ENCODE data around the gene CTDSPL2. TPM values are rescaled to one million over a fixed set of nuclear protein-coding genes. Genes with fewer than 3 reads are reported as not detected.

The CTDSPL2 gene
- total RNA-seq, 3 donors from 2014 or later: 48.3 to 101 (median 77.0) TPM

DNA sequence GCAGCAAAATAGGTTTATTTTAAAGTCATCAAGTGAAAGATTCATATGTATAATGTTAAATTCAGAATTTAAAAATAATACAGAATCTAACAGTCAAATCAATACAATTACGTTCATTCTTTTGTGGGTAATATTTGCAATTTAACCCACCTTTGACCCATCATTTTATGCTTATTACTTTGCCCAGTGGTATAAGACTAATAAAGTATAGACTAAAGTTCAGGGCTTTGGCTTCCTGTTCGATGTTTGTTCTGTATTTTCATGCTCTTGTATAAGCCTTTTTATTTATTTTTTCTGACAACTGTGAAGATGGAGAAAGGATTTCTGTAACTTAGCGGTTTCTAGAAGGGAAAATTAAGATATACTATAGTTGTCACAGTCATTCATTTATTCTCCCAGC is 65.2 kb downstream of the CTDSPL2 start:
- H3K9me3 ChIP-seq: no peaks in the 10 kb centered on the region
- H3K36me3 ChIP-seq: no peaks in the 10 kb centered on the region
- no peak for TF ChIP-seq POLR2A (IDR thresholded peaks at IDR 0.05)
- no peak for TF ChIP-seq CTCF (IDR thresholded peaks at IDR 0.05)
- no peak for TF ChIP-seq POLR2AphosphoS5 (IDR thresholded peaks at IDR 0.05)
- no peaks in the 10 kb centered on the region for H3K4me1 ChIP-seq
- H3K27me3 ChIP-seq: no peaks in the 10 kb centered on the region
- intact Hi-C loops (cut with DNase I; ENCODE audit: low total_unique reads): no loop called here
- no peak for DNase-seq (ENCODE audit: low spot score in 2 of 2)
- no peak overlapping the region for H3K4me3 ChIP-seq
- no peak overlapping the region for H3K27ac ChIP-seq

DNA sequence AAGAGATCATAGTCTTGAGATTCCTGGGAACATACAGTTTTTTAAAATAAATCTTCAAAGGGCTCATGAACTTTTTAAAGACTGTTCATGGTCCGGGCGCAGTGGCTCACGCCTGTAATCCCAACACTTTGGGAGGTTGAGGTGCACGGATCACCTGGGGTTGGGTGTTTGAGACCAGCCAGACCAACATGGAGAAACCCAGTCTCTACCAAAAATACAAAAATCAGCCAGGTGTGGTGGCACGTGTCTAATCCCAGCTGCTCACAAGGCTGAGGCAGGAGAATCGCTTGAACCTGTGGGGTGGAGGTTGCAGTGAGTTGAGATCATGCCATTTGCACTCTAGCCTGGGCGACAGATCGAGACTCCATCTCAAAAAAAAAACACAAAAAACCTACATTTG is 68.1 kb downstream of the CTDSPL2 start:
- intact Hi-C loops (cut with DNase I; ENCODE audit: low total_unique reads): no loop called here
- H3K4me3 ChIP-seq: no peak overlapping the region

DNA sequence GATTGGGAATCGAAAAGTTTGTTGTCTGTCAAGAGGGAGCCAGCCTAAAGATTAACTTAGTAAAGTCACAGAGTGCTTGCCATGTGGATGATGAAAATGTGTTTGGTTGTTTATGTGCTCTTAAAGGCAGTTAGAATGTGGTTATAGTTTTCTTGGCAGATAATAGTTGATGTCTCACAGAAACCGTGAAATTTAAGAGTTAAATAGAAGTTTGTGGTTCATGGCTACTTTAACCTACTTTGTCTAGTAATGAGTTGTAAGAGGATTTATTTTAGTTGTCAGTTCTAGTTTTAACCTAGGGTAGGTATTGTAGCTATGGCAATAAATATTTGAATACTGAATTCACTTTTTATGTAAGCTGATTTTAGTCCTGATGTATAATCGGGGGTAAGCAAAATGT is 73.1 kb downstream of the CTDSPL2 start:
- no peaks in the 10 kb centered on the region for H3K9me3 ChIP-seq
- no peaks in the 10 kb centered on the region for H3K36me3 ChIP-seq
- intact Hi-C loops (cut with DNase I; ENCODE audit: low total_unique reads): no loop called here
- H3K4me1 ChIP-seq: no peaks in the 10 kb centered on the region
- DNase-seq (ENCODE audit: low spot score in 2 of 2): no peak
- no peaks in the 10 kb centered on the region for H3K27me3 ChIP-seq
- no peak overlapping the region for H3K27ac ChIP-seq
- TF ChIP-seq POLR2AphosphoS5 (IDR thresholded peaks at IDR 0.05): no peak
- TF ChIP-seq CTCF (IDR thresholded peaks at IDR 0.05): no peak
- no peak for TF ChIP-seq POLR2A (IDR thresholded peaks at IDR 0.05)
- no peak overlapping the region for H3K4me3 ChIP-seq

More for the DNA sequence above, 68.1 kb downstream of the CTDSPL2 start:
- TF ChIP-seq CTCF (IDR thresholded peaks at IDR 0.05): no peak
- TF ChIP-seq POLR2A (IDR thresholded peaks at IDR 0.05): no peak
- no peak for TF ChIP-seq POLR2AphosphoS5 (IDR thresholded peaks at IDR 0.05)
- Histone ChIP-seq H3K4me1 (no peaks in the 10 kb centered on the region), H3K36me3 (no peaks in the 10 kb centered on the region), H3K9me3 (no peaks in the 10 kb centered on the region), H3K27me3 (no peaks in the 10 kb centered on the region), H3K27ac (no peak overlapping the region)
- DNase-seq (ENCODE audit: low spot score in 2 of 2): no peak

DNA sequence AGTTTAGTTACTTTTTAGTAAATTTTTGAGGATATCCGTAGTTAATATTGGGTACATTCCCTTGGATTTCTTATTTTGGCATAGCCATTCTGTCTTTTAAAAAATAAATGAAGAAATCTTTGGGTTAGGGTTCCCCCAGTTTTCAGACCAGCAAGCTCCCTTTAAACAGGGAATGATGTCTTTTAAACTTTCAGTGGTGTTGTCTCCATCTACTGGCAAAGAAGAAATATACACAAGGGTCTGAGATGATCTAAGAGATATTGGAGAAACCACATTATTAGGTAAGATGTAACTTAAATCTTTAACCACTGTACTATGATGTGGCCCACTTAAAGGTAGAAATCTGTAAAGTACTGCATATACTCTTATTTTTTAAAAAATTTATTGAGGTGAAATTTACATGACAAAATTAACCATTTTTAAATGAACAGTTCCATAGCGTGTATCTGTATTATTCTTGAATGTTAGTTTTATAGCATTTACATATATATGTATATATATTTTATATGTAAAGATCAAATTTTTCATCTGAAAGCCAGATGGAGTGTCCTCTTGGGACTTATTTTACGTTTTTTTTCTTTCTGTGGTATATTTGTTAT is 74.4 kb downstream of the CTDSPL2 start:
- no peaks in the 10 kb centered on the region for H3K36me3 ChIP-seq
- no peak overlapping the region for H3K27ac ChIP-seq
- peak in 2 of 3 donors; percentile 37 to 43 for TF ChIP-seq CTCF (IDR thresholded peaks at IDR 0.05)
- no peak for TF ChIP-seq POLR2AphosphoS5 (IDR thresholded peaks at IDR 0.05)
- TF ChIP-seq POLR2A (IDR thresholded peaks at IDR 0.05): no peak
- no peaks in the 10 kb centered on the region for H3K9me3 ChIP-seq
- H3K4me1 ChIP-seq: no peaks in the 10 kb centered on the region
- H3K27me3 ChIP-seq: no peaks in the 10 kb centered on the region
- H3K4me3 ChIP-seq: no peak overlapping the region
- no peak for DNase-seq (ENCODE audit: low spot score in 2 of 2)
- intact Hi-C loops (cut with DNase I; ENCODE audit: low total_unique reads): no loop called here

DNA sequence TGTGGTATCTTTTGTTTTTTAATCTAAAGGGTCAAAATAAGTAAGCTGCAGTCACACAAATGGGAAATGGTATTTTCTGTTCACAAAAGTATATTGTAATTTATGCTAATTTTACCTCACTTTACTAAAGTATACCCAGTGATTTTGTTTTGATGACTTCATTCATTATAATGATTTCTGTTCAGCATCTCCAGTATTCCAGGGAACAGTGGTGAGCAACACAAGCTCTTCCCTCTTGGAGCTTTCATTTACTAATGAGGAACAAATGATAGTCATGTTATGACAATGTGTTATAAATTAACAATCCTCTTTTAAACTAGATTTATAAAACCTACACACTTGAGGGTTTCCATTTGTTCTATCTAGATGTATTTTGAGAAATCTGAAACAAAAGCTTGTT is 89.0 kb downstream of the CTDSPL2 start:
- TF ChIP-seq POLR2AphosphoS5 (IDR thresholded peaks at IDR 0.05): no peak
- TF ChIP-seq POLR2A (IDR thresholded peaks at IDR 0.05): no peak
- TF ChIP-seq CTCF (IDR thresholded peaks at IDR 0.05): no peak
- H3K27ac ChIP-seq: no peak overlapping the region
- intact Hi-C loops (cut with DNase I; ENCODE audit: low total_unique reads): no loop called here
- H3K36me3 ChIP-seq: no peaks in the 10 kb centered on the region
- H3K9me3 ChIP-seq: no peaks in the 10 kb centered on the region
- no peak overlapping the region for H3K4me3 ChIP-seq
- no peak for DNase-seq (ENCODE audit: low spot score in 2 of 2)
- no peaks in the 10 kb centered on the region for H3K4me1 ChIP-seq
- no peaks in the 10 kb centered on the region for H3K27me3 ChIP-seq

Data from breast epithelium (tissue), 4 donors.